Mesenchymal stem cell (in vitro differentiated cells and primary cell): ENCODE measurements around the gene TSPYL4.
A peak's percentile ranks its signal among the peaks of the same experiment; 100 is the strongest.

Source experiments
- DNase-seq: peaks from one replicate; pipeline ENCODE4 v3.0.0-alpha.2; 2013
- H2AFZ ChIP-seq: one replicate; pipeline ENCODE4 v1.6.1; 2013; ENCODE audit warnings: low read depth, mild to moderate bottlenecking, control low read depth, inconsistent platforms, low read length, moderate library complexity
- H2AK5ac ChIP-seq: 2 replicates; pipeline ENCODE4 v1.6.1; 2013; ENCODE audit warnings: low read length, moderate library complexity, mild to moderate bottlenecking, inconsistent platforms; ENCODE audit not compliant: severe bottlenecking
- H2BK120ac ChIP-seq: one replicate; pipeline ENCODE4 v1.6.1; 2013; ENCODE audit warnings: low read depth, mild to moderate bottlenecking, inconsistent platforms, low read length, moderate library complexity
- H2BK12ac ChIP-seq, 2 experiments: one replicate each; pipeline ENCODE4 v1.6.1; 2013; ENCODE audit warnings: inconsistent platforms in 2 of 2, low read length in 2 of 2, mild to moderate bottlenecking in 2 of 2, moderate library complexity in 2 of 2, control low read depth in 1 of 2
- H2BK15ac ChIP-seq: one replicate; pipeline ENCODE4 v1.6.1; 2013; ENCODE audit warnings: mild to moderate bottlenecking, low read depth, inconsistent platforms; ENCODE audit not compliant: poor library complexity, severe bottlenecking
- H2BK5ac ChIP-seq: 2 replicates; pipeline ENCODE4 v1.6.1; 2013; ENCODE audit warnings: low read depth, mild to moderate bottlenecking, low read length, control low read depth, inconsistent platforms; ENCODE audit not compliant: poor library complexity, severe bottlenecking
- H3K14ac ChIP-seq, 2 experiments: one replicate each; pipeline ENCODE4 v1.6.1; 2013; ENCODE audit warnings: inconsistent platforms in 2 of 2, low read length in 2 of 2, control low read depth in 1 of 2, mild to moderate bottlenecking in 1 of 2, moderate library complexity in 1 of 2
- H3K18ac ChIP-seq, 2 experiments: one replicate each; pipeline ENCODE4 v1.6.1; 2013; ENCODE audit warnings: inconsistent platforms in 2 of 2, low read length in 2 of 2, control low read depth in 1 of 2, low read depth in 1 of 2, mild to moderate bottlenecking in 1 of 2
- H3K23ac ChIP-seq, 2 experiments: one replicate each; pipeline ENCODE4 v1.6.1; 2013; ENCODE audit warnings: inconsistent platforms in 2 of 2, low read length in 2 of 2, mild to moderate bottlenecking in 2 of 2, moderate library complexity in 2 of 2, control low read depth in 1 of 2
- H3K27ac ChIP-seq: 2 replicates; pipeline ENCODE4 v1.5.1; 2013; ENCODE audit warnings: mild to moderate bottlenecking, moderate library complexity, low read length, control low read depth, inconsistent platforms; ENCODE audit not compliant: poor library complexity, severe bottlenecking
- H3K27me3 ChIP-seq, 2 experiments: 2 replicates each; pipeline versions ENCODE4 v1.6.1 to v1.7.0; 2013; ENCODE audit warnings: low read length in 2 of 2, mild to moderate bottlenecking in 2 of 2, moderate library complexity in 2 of 2, control low read depth in 1 of 2, inconsistent platforms in 1 of 2; ENCODE audit not compliant: control insufficient read depth in 1 of 2, insufficient read depth in 1 of 2
- H3K36me3 ChIP-seq, 2 experiments: 2 replicates each; pipeline versions ENCODE4 v1.6.1 to v1.7.0; 2013; ENCODE audit warnings: low read length in 2 of 2, control low read depth in 1 of 2, inconsistent platforms in 1 of 2, low read depth in 1 of 2, mild to moderate bottlenecking in 1 of 2; ENCODE audit not compliant: insufficient read depth in 2 of 2, control insufficient read depth in 1 of 2
- H3K4ac ChIP-seq, 2 experiments: one replicate each; pipeline ENCODE4 v1.6.1; 2013; ENCODE audit warnings: inconsistent platforms in 2 of 2, low read length in 2 of 2, mild to moderate bottlenecking in 2 of 2, moderate library complexity in 2 of 2, control low read depth in 1 of 2, low read depth in 1 of 2
- H3K4me1 ChIP-seq: 2 replicates; pipeline ENCODE4 v1.6.1; 2013; ENCODE audit warnings: low read depth, low read length, control low read depth; ENCODE audit not compliant: control insufficient read depth, insufficient read depth
- H3K4me2 ChIP-seq: 2 replicates; pipeline ENCODE4 v1.6.1; 2013; ENCODE audit warnings: low read length, mild to moderate bottlenecking, inconsistent platforms; ENCODE audit not compliant: poor library complexity, severe bottlenecking
- H3K4me3 ChIP-seq, 2 experiments: 2 replicates each; pipeline versions ENCODE4 v1.5.1 to v1.7.0; 2013; ENCODE audit warnings: low read length in 2 of 2, mild to moderate bottlenecking in 2 of 2, control low read depth in 1 of 2, low read depth in 1 of 2; ENCODE audit not compliant: insufficient read depth in 1 of 2
- H3K79me1 ChIP-seq: replicated peaks from 2 replicates; pipeline ENCODE4 v1.6.1; 2013; ENCODE audit warnings: mild to moderate bottlenecking, control low read depth, low read length, inconsistent platforms; ENCODE audit not compliant: poor library complexity, severe bottlenecking
- H3K9ac ChIP-seq: 2 replicates; pipeline ENCODE4 v1.7.0; 2013; ENCODE audit warnings: mild to moderate bottlenecking, low read length, moderate library complexity
- H3K9me3 ChIP-seq: 2 replicates; pipeline ENCODE4 v1.7.0; 2013; ENCODE audit warnings: mild to moderate bottlenecking, low read length; ENCODE audit not compliant: control insufficient read depth
- H4K8ac ChIP-seq: one replicate; pipeline ENCODE4 v1.6.1; 2013; ENCODE audit warnings: inconsistent platforms, mild to moderate bottlenecking, low read length, moderate library complexity
- H4K91ac ChIP-seq: one replicate; pipeline ENCODE4 v1.6.1; 2013; ENCODE audit warnings: mild to moderate bottlenecking, low read length, inconsistent platforms
- WGBS: methylation state at CpG from one replicate; pipeline ENCODE4 v1.1.7; 2013; ENCODE audit warnings: mixed read lengths; 5-methylcytosine and 5-hydroxymethylcytosine counted together

The TSPYL4 gene

DNA sequence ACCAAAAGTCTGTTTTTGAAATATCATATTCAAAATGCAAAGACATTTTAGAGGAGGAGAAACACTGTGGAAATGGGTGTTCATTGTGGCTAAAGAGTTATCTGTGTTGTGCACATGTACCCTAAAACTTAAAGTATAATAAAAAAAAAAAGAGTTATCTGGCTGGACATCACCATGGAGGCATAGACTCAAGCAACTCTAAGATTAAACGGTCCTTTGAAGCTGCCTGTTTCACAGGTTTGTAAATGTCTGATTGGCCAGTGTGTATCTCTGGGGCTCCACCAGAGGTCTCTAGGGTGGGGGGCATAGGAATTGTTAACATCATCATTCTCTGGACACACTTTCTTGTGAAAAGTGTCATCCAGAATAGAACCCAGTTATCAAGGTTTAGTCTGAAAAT lies 39.2 kb downstream of the TSPYL4 start:
- peaks cover 2% of the 10 kb centered on the region for H3K79me1 ChIP-seq

DNA sequence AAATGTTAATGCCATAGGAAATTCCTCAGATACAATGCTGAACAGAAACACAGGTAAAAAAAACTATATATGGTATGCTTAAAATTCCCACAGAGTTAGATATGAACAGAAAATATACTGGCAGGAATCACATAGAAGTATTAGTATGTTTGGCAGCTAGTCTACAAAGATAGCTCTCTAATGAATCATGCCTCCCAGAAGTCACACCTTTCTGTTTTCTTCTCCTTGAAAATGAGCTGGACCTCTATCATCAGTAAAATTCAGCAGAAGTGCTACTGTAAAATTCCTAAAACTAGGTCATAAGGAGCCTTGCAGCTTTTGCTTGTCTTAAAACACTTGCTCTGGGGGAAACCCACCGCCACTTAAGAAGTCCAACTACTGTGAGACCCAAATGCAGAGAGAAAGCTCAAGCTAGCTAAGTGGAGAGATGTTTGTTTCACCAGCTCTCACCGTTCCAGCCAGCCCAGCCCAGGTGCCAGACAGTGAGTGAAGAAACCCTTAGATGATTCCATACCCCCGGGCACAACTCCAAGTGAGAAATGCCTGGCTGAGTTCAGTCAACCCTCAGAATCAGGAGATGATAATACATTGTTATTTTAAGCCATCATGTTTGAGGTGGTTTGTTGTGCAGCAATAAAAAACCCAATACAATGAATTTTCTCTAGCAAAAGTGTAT lies 43.0 kb downstream of the TSPYL4 start:
- no peak overlapping the region for H2BK12ac ChIP-seq
- no peak overlapping the region for H3K4me2 ChIP-seq
- no peak overlapping the region for H2BK120ac ChIP-seq
- DNase-seq, result no peak
- H4K91ac ChIP-seq, result no peak overlapping the region
- H3K23ac ChIP-seq, result no peak overlapping the region
- peak overlapping the region; percentile 71 for H3K27ac ChIP-seq
- no peak overlapping the region for H3K4ac ChIP-seq
- H3K9ac ChIP-seq, result no peak overlapping the region
- no peak overlapping the region for H4K8ac ChIP-seq
- H3K27me3 ChIP-seq, result no peaks in the 10 kb centered on the region
- H2AK5ac ChIP-seq, result no peak overlapping the region
- WGBS, result 68% methylated on average over 3 of the region's 3 CpGs
- H3K14ac ChIP-seq, result no peak overlapping the region
- H2AFZ ChIP-seq, result no peak overlapping the region
- H2BK15ac ChIP-seq, result no peak overlapping the region
- no peak overlapping the region for H3K18ac ChIP-seq
- H3K4me1 ChIP-seq, result peaks cover 2% of the 10 kb centered on the region
- no peaks in the 10 kb centered on the region for H3K36me3 ChIP-seq
- H3K4me3 ChIP-seq, result no peak overlapping the region
- no peaks in the 10 kb centered on the region for H3K79me1 ChIP-seq
- no peaks in the 10 kb centered on the region for H3K9me3 ChIP-seq
- no peak overlapping the region for H2BK5ac ChIP-seq

More for the DNA sequence above, 39.2 kb downstream of the TSPYL4 start:
- no peak overlapping the region for H2BK5ac ChIP-seq
- peaks cover 4% of the 10 kb centered on the region for H3K4me1 ChIP-seq
- no peak overlapping the region for H3K27ac ChIP-seq
- H3K27me3 ChIP-seq, result no peaks in the 10 kb centered on the region
- H2BK15ac ChIP-seq, result no peak overlapping the region
- H2AK5ac ChIP-seq, result no peak overlapping the region
- H2BK12ac ChIP-seq, result no peak overlapping the region
- no peak overlapping the region for H3K4me3 ChIP-seq
- 100% methylated on average over 1 of the region's 1 CpG for WGBS
- no peak overlapping the region for H3K14ac ChIP-seq
- no peaks in the 10 kb centered on the region for H3K36me3 ChIP-seq
- no peak overlapping the region for H4K91ac ChIP-seq
- H4K8ac ChIP-seq, result no peak overlapping the region
- no peak overlapping the region for H3K18ac ChIP-seq
- H2BK120ac ChIP-seq, result no peak overlapping the region
- no peak overlapping the region for H3K4ac ChIP-seq
- H2AFZ ChIP-seq, result no peak overlapping the region
- no peaks in the 10 kb centered on the region for H3K9me3 ChIP-seq
- no peak for DNase-seq
- no peak overlapping the region for H3K9ac ChIP-seq
- H3K23ac ChIP-seq, result no peak overlapping the region
- no peak overlapping the region for H3K4me2 ChIP-seq

GRCh38 chr6:116210316-116210715 lies 43.6 kb downstream of the TSPYL4 start:
- H4K91ac ChIP-seq, result no peak overlapping the region
- H2BK5ac ChIP-seq, result no peak overlapping the region
- no peaks in the 10 kb centered on the region for H3K9me3 ChIP-seq
- H2AK5ac ChIP-seq, result peak overlapping the region; percentile 91
- H2AFZ ChIP-seq, result no peak overlapping the region
- no peak overlapping the region for H2BK15ac ChIP-seq
- H3K79me1 ChIP-seq, result no peaks in the 10 kb centered on the region
- no peak overlapping the region for H2BK120ac ChIP-seq
- H3K4me1 ChIP-seq, result peaks cover 2% of the 10 kb centered on the region
- H2BK12ac ChIP-seq, result no peak overlapping the region
- H3K14ac ChIP-seq, result no peak overlapping the region
- peak overlapping the region; percentile 68 for H3K27ac ChIP-seq
- no peaks in the 10 kb centered on the region for H3K27me3 ChIP-seq
- H3K36me3 ChIP-seq, result no peaks in the 10 kb centered on the region
- H4K8ac ChIP-seq, result no peak overlapping the region
- 97% methylated on average over 5 of the region's 5 CpGs for WGBS
- H3K23ac ChIP-seq, result no peak overlapping the region
- no peak overlapping the region for H3K4me2 ChIP-seq
- H3K18ac ChIP-seq, result no peak overlapping the region
- H3K4me3 ChIP-seq, result no peak overlapping the region
- no peak overlapping the region for H3K9ac ChIP-seq
- no peak for DNase-seq
- H3K4ac ChIP-seq, result no peak overlapping the region

GRCh38 chr6:116208056-116208785 lies 45.7 kb downstream of the TSPYL4 start:
- Histone ChIP-seq H2BK15ac (no peak overlapping the region), H2BK120ac (no peak overlapping the region), H2BK5ac (no peak overlapping the region), H3K4me1 (peaks cover 2% of the 10 kb centered on the region), H3K4ac (no peak overlapping the region), H3K9ac (no peak overlapping the region), H3K4me3 (no peak overlapping the region), H4K91ac (no peak overlapping the region), H3K36me3 (no peaks in the 10 kb centered on the region), H3K9me3 (no peaks in the 10 kb centered on the region), H3K4me2 (no peak overlapping the region), H3K27me3 (no peaks in the 10 kb centered on the region), H3K14ac (no peak overlapping the region), H2AFZ (no peak overlapping the region), H2BK12ac (no peak overlapping the region), H4K8ac (no peak overlapping the region), H2AK5ac (no peak overlapping the region), H3K23ac (no peak overlapping the region), H3K18ac (no peak overlapping the region), H3K79me1 (peaks cover 2% of the 10 kb centered on the region), H3K27ac (no peak overlapping the region)
- no peak for DNase-seq
- WGBS, result 80% methylated on average over 3 of the region's 4 CpGs
